Measurements from ENCODE around the gene SEL1L2.

Gene SEL1L2

DNA sequence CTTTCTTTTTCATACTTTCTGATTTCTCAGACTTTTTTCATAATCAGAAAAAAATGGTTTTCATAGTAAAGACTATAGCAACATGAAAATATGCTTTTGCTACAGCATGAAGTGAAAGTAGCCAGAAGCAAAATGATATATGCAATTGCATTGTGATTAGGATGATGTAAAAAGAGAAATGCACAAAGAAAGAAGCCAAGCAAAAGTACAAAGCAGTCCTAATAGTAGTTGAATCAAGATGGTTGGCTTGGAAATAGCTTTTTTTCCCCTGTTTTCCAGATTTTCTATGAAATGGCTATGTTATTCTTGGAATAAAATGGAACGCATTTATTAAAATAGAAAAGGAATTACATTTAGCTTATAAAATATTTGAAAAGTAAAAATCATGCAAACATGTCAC, 77.3 kb downstream of the SEL1L2 start:
- Histone ChIP-seq H3K27me3 (replicated peaks in 2 of 5; ENCODE audit: control insufficient read depth in 4 of 5, insufficient read depth in 5 of 5, low read length in 4 of 5) (no peaks in the 10 kb centered on the region), H3K4me1 (ENCODE audit: control extremely low read depth in 1 of 4, control insufficient read depth in 4 of 4, insufficient read depth in 4 of 4, low read length in 3 of 4) (no peaks in the 10 kb centered on the region), H3K4me3 (ENCODE audit: control insufficient read depth in 1 of 7, extremely low read depth in 1 of 7, insufficient read depth in 4 of 7, low read depth in 2 of 7, low read length in 6 of 7) (no peak overlapping the region), H3K36me3 (ENCODE audit: control insufficient read depth in 4 of 4, insufficient read depth in 4 of 4, low read length in 3 of 4) (no peaks in the 10 kb centered on the region), H3K9me3 (ENCODE audit: control extremely low read depth in 1 of 5, control insufficient read depth in 4 of 5, insufficient read depth in 2 of 5, low read depth in 1 of 5, low read length in 4 of 5) (peaks cover 0 to 3% (median 0%) of the 10 kb centered on the region in 5 experiments), H3K27ac (ENCODE audit: insufficient read depth in 1 of 2, low read depth in 1 of 2, low read length in 2 of 2, poor library complexity in 1 of 2, severe bottlenecking in 2 of 2) (no peak overlapping the region)
- DNase-seq: no peak
- ChIA-PET POLR2A (no interaction called here), CTCF (no interaction called here)
- WGBS (ENCODE audit: insufficient coverage): no CpG with 5 or more reads among the region's 1 CpG

GRCh38 chr20:13910492-13910891, 79.9 kb downstream of the SEL1L2 start:
- ChIA-PET CTCF (interaction anchor here (0.6 kb wide), 1 partner anchor 175 kb away, joined by 3 read pairs; no protein-coding TSS in a partner anchor), POLR2A (no interaction called here)
- WGBS (ENCODE audit: insufficient coverage): no CpG with 5 or more reads among the region's 1 CpG

GRCh38 chr20:13909067-13909466, 81.3 kb downstream of the SEL1L2 start:
- POLR2A ChIA-PET: no interaction called here
- CTCF ChIA-PET: no interaction called here
- H3K4me1 ChIP-seq (ENCODE audit: control extremely low read depth in 1 of 4, control insufficient read depth in 4 of 4, insufficient read depth in 4 of 4, low read length in 3 of 4): no peaks in the 10 kb centered on the region
- H3K27ac ChIP-seq (ENCODE audit: insufficient read depth in 1 of 2, low read depth in 1 of 2, low read length in 2 of 2, poor library complexity in 1 of 2, severe bottlenecking in 2 of 2): no peak overlapping the region
- DNase-seq: no peak
- no peaks in the 10 kb centered on the region for H3K27me3 ChIP-seq (replicated peaks in 2 of 5; ENCODE audit: control insufficient read depth in 4 of 5, insufficient read depth in 5 of 5, low read length in 4 of 5)
- H3K4me3 ChIP-seq (ENCODE audit: control insufficient read depth in 1 of 7, extremely low read depth in 1 of 7, insufficient read depth in 4 of 7, low read depth in 2 of 7, low read length in 6 of 7): no peak overlapping the region
- H3K9me3 ChIP-seq (ENCODE audit: control extremely low read depth in 1 of 5, control insufficient read depth in 4 of 5, insufficient read depth in 2 of 5, low read depth in 1 of 5, low read length in 4 of 5): peaks cover 0 to 3% (median 0%) of the 10 kb centered on the region in 5 experiments
- H3K36me3 ChIP-seq (ENCODE audit: control insufficient read depth in 4 of 4, insufficient read depth in 4 of 4, low read length in 3 of 4): no peaks in the 10 kb centered on the region
- 89% methylated on average over 4 of the region's 4 CpGs for WGBS (ENCODE audit: insufficient coverage)

More at GRCh38 chr20:13910492-13910891, 79.9 kb downstream of the SEL1L2 start:
- H3K4me3 ChIP-seq (ENCODE audit: control insufficient read depth in 1 of 7, extremely low read depth in 1 of 7, insufficient read depth in 4 of 7, low read depth in 2 of 7, low read length in 6 of 7): no peak overlapping the region
- H3K36me3 ChIP-seq (ENCODE audit: control insufficient read depth in 4 of 4, insufficient read depth in 4 of 4, low read length in 3 of 4): no peaks in the 10 kb centered on the region
- no peak overlapping the region for H3K27ac ChIP-seq (ENCODE audit: insufficient read depth in 1 of 2, low read depth in 1 of 2, low read length in 2 of 2, poor library complexity in 1 of 2, severe bottlenecking in 2 of 2)
- no peaks in the 10 kb centered on the region for H3K4me1 ChIP-seq (ENCODE audit: control extremely low read depth in 1 of 4, control insufficient read depth in 4 of 4, insufficient read depth in 4 of 4, low read length in 3 of 4)
- peaks cover 0 to 3% (median 0%) of the 10 kb centered on the region in 5 experiments for H3K9me3 ChIP-seq (ENCODE audit: control extremely low read depth in 1 of 5, control insufficient read depth in 4 of 5, insufficient read depth in 2 of 5, low read depth in 1 of 5, low read length in 4 of 5)
- DNase-seq: no peak
- no peaks in the 10 kb centered on the region for H3K27me3 ChIP-seq (replicated peaks in 2 of 5; ENCODE audit: control insufficient read depth in 4 of 5, insufficient read depth in 5 of 5, low read length in 4 of 5)

- no peak overlapping the region for H3K27ac ChIP-seq (ENCODE audit: insufficient read depth in 1 of 2, low read depth in 1 of 2, low read length in 2 of 2, poor library complexity in 1 of 2, severe bottlenecking in 2 of 2)
- H3K9me3 ChIP-seq (ENCODE audit: control extremely low read depth in 1 of 5, control insufficient read depth in 4 of 5, insufficient read depth in 2 of 5, low read depth in 1 of 5, low read length in 4 of 5): no peaks in the 10 kb centered on the region
- CTCF ChIA-PET: no interaction called here
- no peak for DNase-seq
- POLR2A ChIA-PET: no interaction called here
- H3K36me3 ChIP-seq (ENCODE audit: control insufficient read depth in 4 of 4, insufficient read depth in 4 of 4, low read length in 3 of 4): no peaks in the 10 kb centered on the region
- H3K27me3 ChIP-seq (replicated peaks in 2 of 5; ENCODE audit: control insufficient read depth in 4 of 5, insufficient read depth in 5 of 5, low read length in 4 of 5): no peaks in the 10 kb centered on the region
- H3K4me3 ChIP-seq (ENCODE audit: control insufficient read depth in 1 of 7, extremely low read depth in 1 of 7, insufficient read depth in 4 of 7, low read depth in 2 of 7, low read length in 6 of 7): no peak overlapping the region
- 100% methylated on average over 1 of the region's 3 CpGs for WGBS (ENCODE audit: insufficient coverage)
- no peaks in the 10 kb centered on the region for H3K4me1 ChIP-seq (ENCODE audit: control extremely low read depth in 1 of 4, control insufficient read depth in 4 of 4, insufficient read depth in 4 of 4, low read length in 3 of 4)
Observed at GRCh38 chr20:13904766-13905165, 85.6 kb downstream of the SEL1L2 start.

- POLR2A ChIA-PET: no interaction called here
- no peaks in the 10 kb centered on the region for H3K4me1 ChIP-seq (ENCODE audit: control extremely low read depth in 1 of 4, control insufficient read depth in 4 of 4, insufficient read depth in 4 of 4, low read length in 3 of 4)
- CTCF ChIA-PET: no interaction called here
- WGBS (ENCODE audit: insufficient coverage): over 99% methylated on average over 10 of the region's 10 CpGs
- no peaks in the 10 kb centered on the region for H3K9me3 ChIP-seq (ENCODE audit: control extremely low read depth in 1 of 5, control insufficient read depth in 4 of 5, insufficient read depth in 2 of 5, low read depth in 1 of 5, low read length in 4 of 5)
- H3K4me3 ChIP-seq (ENCODE audit: control insufficient read depth in 1 of 7, extremely low read depth in 1 of 7, insufficient read depth in 4 of 7, low read depth in 2 of 7, low read length in 6 of 7): no peak overlapping the region
- H3K27ac ChIP-seq (ENCODE audit: insufficient read depth in 1 of 2, low read depth in 1 of 2, low read length in 2 of 2, poor library complexity in 1 of 2, severe bottlenecking in 2 of 2): no peak overlapping the region
- no peaks in the 10 kb centered on the region for H3K36me3 ChIP-seq (ENCODE audit: control insufficient read depth in 4 of 4, insufficient read depth in 4 of 4, low read length in 3 of 4)
- no peak for DNase-seq
- no peaks in the 10 kb centered on the region for H3K27me3 ChIP-seq (replicated peaks in 2 of 5; ENCODE audit: control insufficient read depth in 4 of 5, insufficient read depth in 5 of 5, low read length in 4 of 5)
Observed at GRCh38 chr20:13900496-13900895, 89.9 kb downstream of the SEL1L2 start.

DNA sequence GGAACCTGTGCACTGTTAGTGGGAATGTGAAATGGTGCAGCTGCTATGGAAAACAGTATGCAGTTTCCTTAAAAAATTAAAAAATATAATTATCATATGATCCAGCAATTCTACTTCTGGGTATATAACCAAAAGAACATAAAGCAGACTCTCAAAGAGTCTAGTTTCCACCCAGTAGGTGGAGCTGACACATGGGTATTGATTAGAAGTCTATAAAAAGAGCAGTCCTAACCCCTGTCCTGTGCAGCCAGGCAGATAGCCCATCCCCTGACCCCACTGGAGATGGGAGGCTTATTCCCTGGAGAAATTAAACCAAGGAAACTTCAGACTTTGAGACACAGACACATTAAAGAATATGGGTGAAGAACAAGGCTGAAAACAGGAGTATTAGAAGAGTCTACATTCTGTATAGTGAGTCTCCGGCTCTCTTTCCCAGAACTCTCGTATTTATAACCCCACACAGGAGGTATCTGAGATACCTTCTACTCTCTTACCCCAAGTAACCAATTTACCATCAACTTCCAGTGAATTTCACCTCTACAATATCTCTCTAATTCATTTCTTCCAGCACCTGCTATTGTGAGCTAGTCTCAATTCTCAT, 92.3 kb downstream of the SEL1L2 start:
- Histone ChIP-seq H3K9me3 (ENCODE audit: control extremely low read depth in 1 of 5, control insufficient read depth in 4 of 5, insufficient read depth in 2 of 5, low read depth in 1 of 5, low read length in 4 of 5) (no peaks in the 10 kb centered on the region), H3K27ac (ENCODE audit: insufficient read depth in 1 of 2, low read depth in 1 of 2, low read length in 2 of 2, poor library complexity in 1 of 2, severe bottlenecking in 2 of 2) (no peak overlapping the region), H3K4me1 (ENCODE audit: control extremely low read depth in 1 of 4, control insufficient read depth in 4 of 4, insufficient read depth in 4 of 4, low read length in 3 of 4) (no peaks in the 10 kb centered on the region), H3K4me3 (ENCODE audit: control insufficient read depth in 1 of 7, extremely low read depth in 1 of 7, insufficient read depth in 4 of 7, low read depth in 2 of 7, low read length in 6 of 7) (no peak overlapping the region), H3K36me3 (ENCODE audit: control insufficient read depth in 4 of 4, insufficient read depth in 4 of 4, low read length in 3 of 4) (no peaks in the 10 kb centered on the region), H3K27me3 (replicated peaks in 2 of 5; ENCODE audit: control insufficient read depth in 4 of 5, insufficient read depth in 5 of 5, low read length in 4 of 5) (no peaks in the 10 kb centered on the region)
- DNase-seq: no peak
- 95% methylated on average over 2 of the region's 2 CpGs for WGBS (ENCODE audit: insufficient coverage)
- ChIA-PET CTCF (no interaction called here), POLR2A (no interaction called here)

DNA sequence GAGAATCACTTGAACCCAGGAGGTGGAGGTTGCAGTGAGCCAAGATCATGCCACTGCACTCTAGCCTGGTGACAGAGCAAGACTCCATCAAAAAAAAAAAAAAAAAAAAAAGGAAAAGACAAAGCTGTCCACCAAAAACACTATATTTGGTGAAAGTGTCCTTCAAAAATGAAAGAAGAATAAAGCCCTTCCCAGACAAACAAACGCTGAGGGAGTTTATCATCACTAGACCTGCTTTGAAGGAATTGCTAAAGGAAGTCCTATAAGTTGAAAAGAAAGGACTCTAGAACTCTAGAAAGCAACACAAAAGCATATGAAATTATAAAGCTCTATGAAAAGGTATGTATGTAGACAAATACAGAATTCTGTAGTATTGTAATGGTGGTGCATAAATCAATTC, 98.8 kb downstream of the SEL1L2 start:
- H3K9me3 ChIP-seq (ENCODE audit: control extremely low read depth in 1 of 5, control insufficient read depth in 4 of 5, insufficient read depth in 2 of 5, low read depth in 1 of 5, low read length in 4 of 5): peaks cover 0 to 12% (median 1%) of the 10 kb centered on the region in 5 experiments
- CTCF ChIA-PET: no interaction called here
- WGBS (ENCODE audit: insufficient coverage): no CpG with 5 or more reads among the region's 1 CpG
- DNase-seq: no peak
- H3K4me1 ChIP-seq (ENCODE audit: control extremely low read depth in 1 of 4, control insufficient read depth in 4 of 4, insufficient read depth in 4 of 4, low read length in 3 of 4): no peaks in the 10 kb centered on the region
- no peaks in the 10 kb centered on the region for H3K27me3 ChIP-seq (replicated peaks in 2 of 5; ENCODE audit: control insufficient read depth in 4 of 5, insufficient read depth in 5 of 5, low read length in 4 of 5)
- H3K36me3 ChIP-seq (ENCODE audit: control insufficient read depth in 4 of 4, insufficient read depth in 4 of 4, low read length in 3 of 4): no peaks in the 10 kb centered on the region
- no peak overlapping the region for H3K27ac ChIP-seq (ENCODE audit: insufficient read depth in 1 of 2, low read depth in 1 of 2, low read length in 2 of 2, poor library complexity in 1 of 2, severe bottlenecking in 2 of 2)
- no peak overlapping the region for H3K4me3 ChIP-seq (ENCODE audit: control insufficient read depth in 1 of 7, extremely low read depth in 1 of 7, insufficient read depth in 4 of 7, low read depth in 2 of 7, low read length in 6 of 7)
- POLR2A ChIA-PET: no interaction called here

All from common myeloid progenitor, CD34-positive (primary cell).